ENCODE results near the gene SEC11C. TPM values are rescaled to one million over a fixed set of nuclear protein-coding genes. Genes with fewer than 3 reads are reported as not detected.

Gene SEC11C
- total RNA-seq (2013) = 40.6 TPM
- polyA plus RNA-seq = 10 to 100 TPM; 14.9 to 98.4 (median 98.0) TPM
- 6.1 and 8.8 TPM in 2 replicates for polyA minus RNA-seq
- 1.4 to 58.6 (median 12.6) reads per million in 11 experiments for total RNA-seq

- peak within 1 kb of the TSS; percentile 75 to 96 for H3K27ac ChIP-seq (ENCODE audit: low read depth in 1 of 2, low read length in 2 of 2)
- TF ChIP-seq CTCF (IDR thresholded peaks at IDR 0.05) = no peak
- Mint-ChIP-seq H3K36me3 (peaks cover 0 to 1% of the 10 kb centered on the region in 2 donors), H3K9me3 (no peaks in the 10 kb centered on the region), H3K27me3 (ENCODE audit: low read depth in 3 of 3) (peaks cover 7 to 11% (median 7%) of the 10 kb centered on the region in 3 donors), H3K4me1 (peaks cover 17% of the 10 kb centered on the region), H3K27ac (peak within 1 kb of the TSS; percentile 91 to 99 (median 97)), H3K4me3 (peak within 1 kb of the TSS; percentile 85 to 93)
- DNase-seq = peak; percentile 88 to 92 (median 89)
- H3K4me2 ChIP-seq (replicated peaks; ENCODE audit: extremely low read depth, low read length, poor library complexity, severe bottlenecking) = peak within 1 kb of the TSS; percentile 77
- H2AFZ ChIP-seq (ENCODE audit: insufficient read depth, low read depth, low read length, poor library complexity, severe bottlenecking) = peak within 1 kb of the TSS; percentile 95
- H3K9ac ChIP-seq (ENCODE audit: insufficient read depth, low read length, poor library complexity, severe bottlenecking) = peak within 1 kb of the TSS; percentile 84
- under 1% methylated on average over 55 of the region's 55 CpGs for WGBS (ENCODE audit: insufficient coverage)
- peaks cover 8 to 17% of the 10 kb centered on the region in 2 donors for H3K4me1 ChIP-seq (ENCODE audit: control insufficient read depth in 1 of 2, insufficient read depth in 2 of 2, low read length in 2 of 2)
- intact Hi-C loops (cut with micrococcal nuclease) = no loop called here
- no peaks in the 10 kb centered on the region for H3K9me3 ChIP-seq (replicated peaks in 1 of 2; ENCODE audit: control insufficient read depth in 1 of 2, insufficient read depth in 1 of 2, low read length in 2 of 2)
- H4K20me1 ChIP-seq (ENCODE audit: insufficient read depth, low read length) = peaks cover 4% of the 10 kb centered on the region
- H3K79me2 ChIP-seq (ENCODE audit: insufficient read depth, low read length) = peaks cover 22% of the 10 kb centered on the region
- H3K36me3 ChIP-seq (replicated peaks in 1 of 2; ENCODE audit: control insufficient read depth in 1 of 2, insufficient read depth in 2 of 2, low read length in 2 of 2) = no peaks in the 10 kb centered on the region
- peaks cover 2 to 3% of the 10 kb centered on the region in 2 donors for H3K27me3 ChIP-seq (ENCODE audit: control insufficient read depth in 2 of 2, insufficient read depth in 2 of 2, low read length in 2 of 2)
- H3K4me3 ChIP-seq (replicated peaks in 1 of 3; ENCODE audit: low read depth in 2 of 3, low read length in 3 of 3) = peak within 1 kb of the TSS; percentile 64 to 79 (median 78)
These were observed at the start of gene SEC11C for GRCh38 chr18:59139615-59140301. TSS of gene SEC11C (plus strand) at chr18:59139884. CDS start at chr18:59139949, 65 bp downstream.

GRCh38 chr18:59090966-59091603 is 48.6 kb upstream of the SEC11C start:
- Histone ChIP-seq H3K36me3 (replicated peaks in 1 of 2; ENCODE audit: control insufficient read depth in 1 of 2, insufficient read depth in 2 of 2, low read length in 2 of 2) (no peaks in the 10 kb centered on the region), H3K9me3 (replicated peaks in 1 of 2; ENCODE audit: control insufficient read depth in 1 of 2, insufficient read depth in 1 of 2, low read length in 2 of 2) (no peaks in the 10 kb centered on the region), H3K9ac (ENCODE audit: insufficient read depth, low read length, poor library complexity, severe bottlenecking) (no peak overlapping the region), H3K79me2 (ENCODE audit: insufficient read depth, low read length) (no peaks in the 10 kb centered on the region), H3K4me1 (ENCODE audit: control insufficient read depth in 1 of 2, insufficient read depth in 2 of 2, low read length in 2 of 2) (no peaks in the 10 kb centered on the region), H3K27me3 (ENCODE audit: control insufficient read depth in 2 of 2, insufficient read depth in 2 of 2, low read length in 2 of 2) (no peaks in the 10 kb centered on the region), H3K27ac (ENCODE audit: low read depth in 1 of 2, low read length in 2 of 2) (no peak overlapping the region), H3K4me3 (replicated peaks in 1 of 3; ENCODE audit: low read depth in 2 of 3, low read length in 3 of 3) (no peak overlapping the region), H2AFZ (ENCODE audit: insufficient read depth, low read depth, low read length, poor library complexity, severe bottlenecking) (no peak overlapping the region), H4K20me1 (ENCODE audit: insufficient read depth, low read length) (no peaks in the 10 kb centered on the region), H3K4me2 (replicated peaks; ENCODE audit: extremely low read depth, low read length, poor library complexity, severe bottlenecking) (no peak overlapping the region)
- no peak for DNase-seq
- 92% methylated on average over 4 of the region's 5 CpGs for WGBS (ENCODE audit: insufficient coverage)
- peaks cover 2 to 12% (median 9%) of the 10 kb centered on the region in 3 donors for H3K27me3 Mint-ChIP-seq (ENCODE audit: low read depth in 3 of 3)
- TF ChIP-seq CTCF (IDR thresholded peaks at IDR 0.05) = no peak
- no peak overlapping the region for H3K4me3 Mint-ChIP-seq
- no peak overlapping the region for H3K27ac Mint-ChIP-seq
- H3K36me3 Mint-ChIP-seq = no peaks in the 10 kb centered on the region
- H3K4me1 Mint-ChIP-seq = no peaks in the 10 kb centered on the region
- peaks cover 0 to 3% (median 0%) of the 10 kb centered on the region in 7 donors for H3K9me3 Mint-ChIP-seq
- intact Hi-C loops (cut with micrococcal nuclease) = no loop called here

All from CD14-positive monocyte (primary cell).